Uterus (tissue), 4 donors: ENCODE results near the gene TMEM150C. TPM values are rescaled to one million over a fixed set of nuclear protein-coding genes. Genes with fewer than 3 reads are reported as not detected.

Source experiments
- DNase-seq, 2 donors: peaks; one replicate each; pipeline ENCODE4 v3.0.0-alpha.2; 2019 to 2020
- H3K27ac ChIP-seq, 2 donors: fragments of 200-600 bp; sonication (generic); 1 replicate in 1 of 2; 2 replicates in 1 of 2; pipeline ENCODE4 v1.5.1; 2016 to 2018
- H3K27me3 ChIP-seq, 2 donors: fragments of 200-600 bp; sonication (generic); one replicate each; pipeline ENCODE4 v1.5.1; 2018 to 2019; ENCODE audit warnings: control low read depth in 1 of 2
- H3K36me3 ChIP-seq, 2 donors: fragments of 200-600 bp; sonication (generic); one replicate each; pipeline ENCODE4 v1.5.1; 2019; ENCODE audit warnings: control low read depth in 1 of 2
- H3K4me1 ChIP-seq, 2 donors: fragments of 200-600 bp; sonication (generic); one replicate each; pipeline ENCODE4 v1.5.1; 2018 to 2019; ENCODE audit warnings: control low read depth in 1 of 2
- H3K4me3 ChIP-seq, 2 donors: fragments of 200-600 bp; sonication (generic); 1 replicate in 1 of 2; 2 replicates in 1 of 2; pipeline ENCODE4 v1.5.1; 2018 to 2019; ENCODE audit warnings: mild to moderate bottlenecking in 1 of 2
- H3K9me3 ChIP-seq, 2 donors: fragments of 200-600 bp; sonication (generic); one replicate each; pipeline ENCODE4 v1.5.1; 2019; ENCODE audit warnings: control low read depth in 1 of 2
- CTCF ChIP-seq, 4 experiments: fragments of 200-600 bp in 2 of 4; fragments of 450-650 bp in 2 of 4; sonication (generic) in 2 of 4; IDR thresholded peaks; one replicate each; pipeline ENCODE4 v1.5.1; 2016 to 2019; ENCODE audit warnings: antibody characterized with exemption in 4 of 4, mild to moderate bottlenecking in 2 of 4, moderate library complexity in 1 of 4
- POLR2A ChIP-seq, 2 donors: fragments of 450-650 bp; IDR thresholded peaks; one replicate each; pipeline ENCODE4 v1.6.1; 2016; ENCODE audit warnings: antibody characterized with exemption in 2 of 2, mild to moderate bottlenecking in 1 of 2, moderate library complexity in 1 of 2
- intact Hi-C: fragments of 100-400 bp; cut with DNase I; formaldehyde crosslinking; loops from one replicate; pipeline ENCODE4 v1.15.1; 2023; ENCODE audit warnings: low total_unique reads
- total RNA-seq, 4 donors: library from RNA; depleted of rRNA in 3 of 4; stranded (reverse); fragments of >200 nt in 3 of 4; gene quantifications; one replicate each; pipeline versions ENCODE4 v1.1.0 to v1.2.4, GENCODE V29; 2014 to 2023
- donor health status: DM: yes; HTN: yes; CAD: no.

The TMEM150C gene
- total RNA-seq, 4 donors from 2014 or later = 3.1 to 22.5 (median 11.6) TPM

GRCh38 chr4:82458729-82459128, 103.1 kb downstream of the TMEM150C start:
- TF ChIP-seq CTCF (IDR thresholded peaks at IDR 0.05) (no peak), POLR2A (IDR thresholded peaks at IDR 0.05) (no peak)
- no peak for DNase-seq
- Histone ChIP-seq H3K27ac (no peak overlapping the region), H3K4me3 (no peak overlapping the region), H3K27me3 (no peaks in the 10 kb centered on the region), H3K9me3 (no peaks in the 10 kb centered on the region), H3K36me3 (no peaks in the 10 kb centered on the region), H3K4me1 (no peaks in the 10 kb centered on the region)
- intact Hi-C loops = no loop called here

GRCh38 chr4:82457266-82457665, 104.5 kb downstream of the TMEM150C start:
- intact Hi-C loops = no loop called here
- Histone ChIP-seq H3K27me3 (no peaks in the 10 kb centered on the region), H3K27ac (no peak overlapping the region), H3K36me3 (no peaks in the 10 kb centered on the region), H3K4me3 (no peak overlapping the region), H3K4me1 (no peaks in the 10 kb centered on the region), H3K9me3 (no peaks in the 10 kb centered on the region)
- no peak for DNase-seq
- TF ChIP-seq CTCF (IDR thresholded peaks at IDR 0.05) = no peak
- no peak for TF ChIP-seq POLR2A (IDR thresholded peaks at IDR 0.05)

DNA sequence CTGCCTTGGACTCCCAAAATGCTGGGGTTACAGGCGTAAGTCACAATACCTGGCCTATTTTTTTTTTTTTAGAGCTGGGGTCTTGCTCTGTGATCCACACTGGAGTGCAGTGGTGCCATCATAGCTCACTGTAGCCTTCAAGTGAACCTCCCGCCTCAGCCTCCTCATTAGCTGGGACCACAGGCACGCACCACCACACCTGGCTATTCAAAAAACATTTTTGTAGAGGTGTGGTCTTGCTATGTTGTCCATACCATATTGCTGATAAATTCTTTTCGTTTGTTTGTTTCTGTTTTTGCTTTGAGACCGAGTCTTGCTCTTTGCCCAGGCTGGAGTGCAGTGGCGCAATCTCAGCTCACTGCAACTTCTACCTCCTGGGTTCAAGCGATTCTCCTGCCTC, 109.8 kb downstream of the TMEM150C start:
- Histone ChIP-seq H3K27me3 (no peaks in the 10 kb centered on the region), H3K27ac (no peak overlapping the region), H3K9me3 (no peaks in the 10 kb centered on the region), H3K4me1 (no peaks in the 10 kb centered on the region), H3K36me3 (no peaks in the 10 kb centered on the region), H3K4me3 (no peak overlapping the region)
- DNase-seq = no peak
- TF ChIP-seq CTCF (IDR thresholded peaks at IDR 0.05) (no peak), POLR2A (IDR thresholded peaks at IDR 0.05) (no peak)
- intact Hi-C loops = no loop called here

DNA sequence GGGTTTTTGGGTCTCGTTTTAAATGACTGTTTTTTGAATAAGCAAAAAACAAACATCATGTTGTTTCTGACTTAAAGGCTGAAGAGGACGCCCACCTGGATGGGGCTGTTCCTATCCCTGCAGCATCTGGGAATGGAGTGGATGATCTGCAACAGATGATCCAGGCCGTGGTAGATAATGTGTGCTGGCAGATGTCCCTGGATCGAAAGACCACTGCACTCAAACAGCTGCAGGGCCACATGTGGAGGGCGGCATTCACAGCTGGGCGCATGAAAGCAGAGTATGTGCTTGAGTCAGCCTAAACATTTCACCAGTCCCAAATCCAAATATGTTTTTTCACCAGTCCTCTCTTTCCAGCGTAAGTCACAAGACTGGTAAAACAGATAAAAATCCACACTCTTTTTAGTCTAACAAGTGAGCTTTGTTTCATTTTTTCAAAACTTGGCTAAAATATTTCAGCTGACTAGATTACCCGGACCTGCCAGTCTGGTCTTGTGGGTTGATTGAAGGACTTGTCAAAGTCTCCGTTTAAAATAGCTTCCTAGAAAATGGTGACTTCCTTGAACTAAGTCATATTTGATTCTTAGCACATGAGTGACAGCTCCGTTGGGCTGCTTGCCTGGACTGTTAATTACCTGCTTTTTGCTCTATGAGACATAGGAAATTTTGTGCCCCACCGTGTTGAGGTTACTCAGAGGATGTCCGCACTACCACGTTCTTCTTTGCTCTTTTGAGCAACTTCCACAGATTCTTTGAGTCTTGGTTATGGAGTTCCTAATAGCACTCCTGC, 110.6 kb downstream of the TMEM150C start:
- no peaks in the 10 kb centered on the region for H3K36me3 ChIP-seq
- H3K27ac ChIP-seq = no peak overlapping the region
- DNase-seq = no peak
- TF ChIP-seq CTCF (IDR thresholded peaks at IDR 0.05) (no peak), POLR2A (IDR thresholded peaks at IDR 0.05) (no peak)
- no peaks in the 10 kb centered on the region for H3K27me3 ChIP-seq
- H3K4me3 ChIP-seq = no peak overlapping the region
- H3K4me1 ChIP-seq = no peaks in the 10 kb centered on the region
- intact Hi-C loops = no loop called here
- H3K9me3 ChIP-seq = no peaks in the 10 kb centered on the region

DNA sequence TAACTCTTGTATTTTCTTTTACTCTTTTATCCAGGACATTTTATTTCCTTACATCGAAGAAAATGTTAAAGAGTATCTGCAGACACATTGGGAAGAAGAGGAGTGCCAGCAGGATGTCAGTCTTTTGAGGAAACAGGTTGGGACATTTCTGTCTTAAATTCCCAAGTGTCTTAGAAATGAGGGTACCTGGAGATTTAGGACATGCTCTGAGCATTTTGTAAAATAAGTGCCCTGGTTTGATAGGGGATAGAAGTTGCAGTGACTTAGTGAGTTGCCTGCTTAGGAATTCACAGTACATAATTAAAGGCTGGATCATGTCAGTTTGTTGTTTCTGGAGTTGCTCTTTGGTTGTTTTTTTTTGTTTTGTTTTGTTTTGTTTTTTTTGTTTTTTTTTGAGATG, 113.9 kb downstream of the TMEM150C start:
- Histone ChIP-seq H3K27me3 (no peaks in the 10 kb centered on the region), H3K4me3 (no peak overlapping the region), H3K9me3 (no peaks in the 10 kb centered on the region), H3K4me1 (no peaks in the 10 kb centered on the region), H3K27ac (no peak overlapping the region), H3K36me3 (no peaks in the 10 kb centered on the region)
- DNase-seq = no peak
- intact Hi-C loops = no loop called here
- TF ChIP-seq CTCF (IDR thresholded peaks at IDR 0.05) (no peak), POLR2A (IDR thresholded peaks at IDR 0.05) (no peak)
